Heart left ventricle (tissue), 16 donors: ENCODE results near the gene IER3. TPM values are rescaled to one million over a fixed set of nuclear protein-coding genes. Genes with fewer than 3 reads are reported as not detected.

Experiments used
- ATAC-seq, 4 donors: fragments of 200-7000 bp; cut with Tn5 transposase; one replicate each; pipeline ENCODE4 v1.9.1; 2020 to 2022; ENCODE audit warnings: moderate library complexity in 4 of 4, mild to moderate bottlenecking in 3 of 4, moderate number of reproducible peaks in 1 of 4
- DNase-seq, 5 donors: peaks; one replicate each; pipeline ENCODE4 v3.0.0-alpha.2; 2020
- H3K27ac ChIP-seq, 12 donors: fragments of 200-600 bp; sonication (generic) in 4 of 12; one replicate each; pipeline versions ENCODE4 v1.5.0 to v1.8.0; 2016 to 2022; ENCODE audit warnings: mild to moderate bottlenecking in 2 of 12
- H3K27me3 ChIP-seq, 9 donors: fragments of 200-600 bp; sonication (generic) in 2 of 9; one replicate each; pipeline versions ENCODE4 v1.5.1 to v1.8.0; 2016 to 2022; ENCODE audit warnings: mild to moderate bottlenecking in 3 of 9
- H3K36me3 ChIP-seq, 9 donors: fragments of 200-600 bp; sonication (generic) in 2 of 9; one replicate each; pipeline versions ENCODE4 v1.5.0 to v1.8.0; 2018 to 2022; ENCODE audit warnings: mild to moderate bottlenecking in 2 of 9
- H3K4me1 ChIP-seq, 12 donors: fragments of 200-600 bp; sonication (generic) in 4 of 12; one replicate each; pipeline versions ENCODE4 v1.5.0 to v1.8.0; 2016 to 2022; ENCODE audit warnings: mild to moderate bottlenecking in 3 of 12
- H3K4me3 ChIP-seq, 12 donors: fragments of 200-600 bp; sonication (generic) in 4 of 12; one replicate each; pipeline versions ENCODE4 v1.5.0 to v1.8.0; 2017 to 2022; ENCODE audit warnings: mild to moderate bottlenecking in 9 of 12, moderate library complexity in 4 of 12
- H3K9me3 ChIP-seq, 12 donors: fragments of 200-600 bp; sonication (generic) in 4 of 12; one replicate each; pipeline versions ENCODE4 v1.5.0 to v1.8.0; 2016 to 2022; ENCODE audit warnings: mild to moderate bottlenecking in 1 of 12
- POLR2A ChIP-seq, 2 donors: fragments of 450-650 bp; IDR thresholded peaks; one replicate each; pipeline ENCODE4 v1.6.1; 2017; ENCODE audit warnings: antibody characterized with exemption in 2 of 2, mild to moderate bottlenecking in 2 of 2, moderate library complexity in 2 of 2
- WGBS, 4 donors: extraction: QIAGEN DNeasy Blood & Tissue Kit in 2 of 4; methylation state at CpG; one replicate each; pipeline versions ENCODE4 v1.1.5 to v1.1.7; 2013 to 2018; 5-methylcytosine and 5-hydroxymethylcytosine counted together
- intact Hi-C, 10 donors: fragments of 100-400 bp; cut with DNase I; formaldehyde crosslinking; loops; one replicate each; pipeline versions ENCODE4 v1.11.1 to v1.14.2; 2022
- long read RNA-seq, 3 donors: library from polyadenylated mRNA; unstranded; transcript quantifications; one replicate each; pipeline ENCODE4 v2.0.0, GENCODE V29; 2020 to 2021
- polyA plus RNA-seq, 2 donors: library from polyadenylated mRNA; stranded (reverse); fragments of 200-250 nt; gene quantifications; one replicate each; pipeline ENCODE4 v1.2.3, GENCODE V29; 2013
- total RNA-seq, 9 donors: library from RNA; depleted of rRNA in 2 of 9; stranded (reverse); fragments of >200 nt in 2 of 9; fragmentation: NEBNext Ultra II Directional in 3 of 9; extraction: Animal tissue kit (Norgen Biotek cat#: 25700) in 3 of 9; gene quantifications; one replicate each; pipeline versions ENCODE4 v1.1.0 to v1.2.4, GENCODE V29; 2016 to 2023
- TF ChIP-seq, protein P1 (sequence below), 12 donors: fragments of 200-600 bp; sonication (generic) in 4 of 12; IDR thresholded peaks; one replicate each; pipeline versions ENCODE4 v1.5.0 to v1.8.0; 2018 to 2022; ENCODE audit warnings: antibody characterized with exemption in 12 of 12, mild to moderate bottlenecking in 5 of 12
- donor health status: ischemic (EF 13 %, LVEDD 7.1; RV severe dilation, severe dysfunction).
- donor health status: healthy with polysubstance abuse.
- donor health status: DM: no; HTN: yes; CAD: no.
- donor health status: DM: no; HTN: no; CAD: no.
- donor health status: ischemic (EF 25% LVEDD 6.9; RV normal size, moderate dysfunction).
- donor health status: ischemic (EF 25% LVEDD 5.7; RV mildly dilated, moderate dysfunction).
- donor health status: healthy.
- donor health status: DM: yes; HTN: yes; CAD: no.
- donor health status: ischemic (EF 35%, LVEDD 5.7; RV mildly dilated, moderate dysfunction).
- donor health status: nonischemic (EF 11% LVEDD 7.7; RV severe dilation, severe dysfunction).
- donor health status: DM: yes; HTN: yes; CAD: no.
- donor health status: PGD.
- donor health status: ischemic (EF 29% LVEDD 5.4; RV normal size, mild dysfunction).
- donor health status: nonischemic (EF 23%, LVEDD 6.1; RV moderate dilation, normal function).

IER3 gene, protein sequence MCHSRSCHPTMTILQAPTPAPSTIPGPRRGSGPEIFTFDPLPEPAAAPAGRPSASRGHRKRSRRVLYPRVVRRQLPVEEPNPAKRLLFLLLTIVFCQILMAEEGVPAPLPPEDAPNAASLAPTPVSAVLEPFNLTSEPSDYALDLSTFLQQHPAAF
- total RNA-seq = 100 to 1,000 TPM in 2 of 9 donors, 10 to 100 TPM in 6, 1 to 10 TPM in 1; 8.7 to 127 (median 69.8) TPM
- polyA plus RNA-seq = 100 to 1,000 TPM in 1 of 2 donors, 10 to 100 TPM in 1; 33.3 to 119 TPM
- long read RNA-seq, donor 1, transcript IER3-202 (1 exons, 1,350 nt) = major isoform, 5 of 8 reads
- long read RNA-seq, donor 1, partial matches to known transcripts = 0 of 8 reads
- long read RNA-seq, donor 1, other reads (novel, unspliced or antisense) = 0 of 8 reads
- long read RNA-seq, donor 2, transcript IER3-201 (2 exons, 1,244 nt) = major isoform, 16 of 20 reads
- long read RNA-seq, donor 2, partial matches to known transcripts = 0 of 20 reads
- long read RNA-seq, donor 2, other reads (novel, unspliced or antisense) = 0 of 20 reads
- long read RNA-seq, donor 3, transcript IER3-202 (1 exons, 1,350 nt) = major isoform, 8 of 9 reads
- long read RNA-seq, donor 3, partial matches to known transcripts = 0 of 9 reads
- long read RNA-seq, donor 3, other reads (novel, unspliced or antisense) = 0 of 9 reads

DNA sequence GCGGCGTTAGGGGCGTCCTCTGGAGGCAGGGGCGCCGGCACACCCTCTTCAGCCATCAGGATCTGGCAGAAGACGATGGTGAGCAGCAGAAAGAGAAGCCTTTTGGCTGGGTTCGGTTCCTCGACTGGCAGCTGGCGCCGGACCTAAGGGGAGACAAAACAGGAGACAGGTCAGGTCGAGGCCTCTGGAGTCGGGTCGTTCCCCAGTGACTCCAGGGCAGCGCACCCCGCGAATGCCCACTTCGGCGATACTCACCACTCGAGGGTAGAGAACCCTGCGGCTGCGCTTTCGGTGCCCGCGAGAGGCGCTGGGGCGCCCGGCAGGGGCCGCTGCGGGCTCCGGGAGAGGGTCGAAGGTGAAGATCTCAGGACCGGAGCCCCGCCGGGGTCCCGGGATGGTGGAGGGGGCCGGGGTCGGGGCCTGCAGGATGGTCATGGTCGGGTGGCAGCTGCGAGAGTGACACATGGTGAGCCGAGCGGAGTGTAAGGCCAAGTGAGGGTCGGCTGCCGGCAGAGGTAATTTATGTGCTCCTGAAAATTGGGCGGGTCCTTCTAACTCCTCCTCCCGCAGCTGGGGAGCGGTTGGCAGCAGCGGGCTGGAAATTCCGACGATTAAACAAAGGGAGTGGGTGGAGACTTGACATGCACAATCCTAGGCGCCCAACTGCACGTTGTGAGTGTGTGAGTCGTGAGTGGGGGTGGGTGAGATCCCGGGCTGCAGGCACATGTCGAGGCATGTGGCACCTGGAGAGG is at the start of gene IER3:
IER3 (minus strand) TSS at position 494 of the 752 bp plus-strand sequence; CDS start at position 465, 29 bp downstream.
- intact Hi-C loops = loop anchor here (1.0 to 10.0 kb wide), 11 partner anchors 33 to 341 kb away; partner anchors contain the start of genes MRPS18B (in 1 of the 10) and PPP1R10 (in 1 of the 10)
- ATAC-seq (peak; percentile 38 to 72 (median 56)), DNase-seq (peak; percentile 90 to 93 (median 91))
- peak within 1 kb of the TSS; percentile 46 to 95 (median 86) for H3K4me3 ChIP-seq
- no peaks in the 10 kb centered on the region for H3K27me3 ChIP-seq
- H3K27ac ChIP-seq = peak within 1 kb of the TSS; percentile 92 to 99 (median 97)
- TF ChIP-seq, protein P1, sequence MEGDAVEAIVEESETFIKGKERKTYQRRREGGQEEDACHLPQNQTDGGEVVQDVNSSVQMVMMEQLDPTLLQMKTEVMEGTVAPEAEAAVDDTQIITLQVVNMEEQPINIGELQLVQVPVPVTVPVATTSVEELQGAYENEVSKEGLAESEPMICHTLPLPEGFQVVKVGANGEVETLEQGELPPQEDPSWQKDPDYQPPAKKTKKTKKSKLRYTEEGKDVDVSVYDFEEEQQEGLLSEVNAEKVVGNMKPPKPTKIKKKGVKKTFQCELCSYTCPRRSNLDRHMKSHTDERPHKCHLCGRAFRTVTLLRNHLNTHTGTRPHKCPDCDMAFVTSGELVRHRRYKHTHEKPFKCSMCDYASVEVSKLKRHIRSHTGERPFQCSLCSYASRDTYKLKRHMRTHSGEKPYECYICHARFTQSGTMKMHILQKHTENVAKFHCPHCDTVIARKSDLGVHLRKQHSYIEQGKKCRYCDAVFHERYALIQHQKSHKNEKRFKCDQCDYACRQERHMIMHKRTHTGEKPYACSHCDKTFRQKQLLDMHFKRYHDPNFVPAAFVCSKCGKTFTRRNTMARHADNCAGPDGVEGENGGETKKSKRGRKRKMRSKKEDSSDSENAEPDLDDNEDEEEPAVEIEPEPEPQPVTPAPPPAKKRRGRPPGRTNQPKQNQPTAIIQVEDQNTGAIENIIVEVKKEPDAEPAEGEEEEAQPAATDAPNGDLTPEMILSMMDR (IDR thresholded peaks at IDR 0.05) = peak; percentile 51 to 87 (median 64)
- peak in 1 of 2 donors; percentile 91 for TF ChIP-seq POLR2A (IDR thresholded peaks at IDR 0.05)
- H3K4me1 ChIP-seq = peaks cover 3 to 62% (median 30%) of the 10 kb centered on the region in 12 donors
- H3K36me3 ChIP-seq = peaks cover 0 to 23% (median 22%) of the 10 kb centered on the region in 9 donors
- H3K9me3 ChIP-seq = no peaks in the 10 kb centered on the region
- 1 to 2% (median 1%) methylated on average over 32 to 54 of the region's 54 CpGs for WGBS, 4 donors

- H3K27me3 ChIP-seq = no peaks in the 10 kb centered on the region
- no peaks in the 10 kb centered on the region for H3K36me3 ChIP-seq
- H3K9me3 ChIP-seq = no peaks in the 10 kb centered on the region
- intact Hi-C loops = no loop called here
- peak overlapping the region in 1 of 12 donors; percentile 13 for H3K4me3 ChIP-seq
- peak overlapping the region; percentile 59 to 96 (median 71) for H3K27ac ChIP-seq
- peaks cover 0 to 34% (median 3%) of the 10 kb centered on the region in 12 donors for H3K4me1 ChIP-seq
- ATAC-seq (peak in 3 of 4 donors; percentile 50 to 71 (median 58)), DNase-seq (no peak)
- no peak for TF ChIP-seq POLR2A (IDR thresholded peaks at IDR 0.05)
- TF ChIP-seq, protein P1 (IDR thresholded peaks at IDR 0.05) = no peak
- WGBS, 4 donors = 43 to 53% (median 51%) methylated on average over 6 of the region's 6 CpGs
Observed at GRCh38 chr6:30793521-30794194, 49.3 kb upstream of the IER3 start.

DNA sequence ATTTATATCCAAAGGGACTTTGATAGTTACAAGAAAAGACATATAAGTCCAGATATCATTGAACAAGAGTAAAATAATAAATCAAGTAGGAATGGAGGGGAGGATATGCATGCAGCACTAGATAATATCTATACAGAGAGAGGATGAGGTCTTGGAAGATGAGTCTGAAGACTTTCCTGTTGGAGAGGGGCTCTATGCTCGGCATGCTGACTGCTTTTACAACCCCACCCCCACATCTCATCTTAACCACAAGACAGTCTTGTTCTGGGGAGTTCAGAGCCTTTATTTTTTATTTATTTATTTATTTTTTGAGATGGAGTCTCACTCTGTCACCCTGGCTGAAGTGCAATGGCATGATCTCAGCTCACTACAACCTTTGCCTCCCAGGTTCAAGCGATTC is 48.4 kb upstream of the IER3 start:
- Histone ChIP-seq H3K4me3 (no peak overlapping the region), H3K36me3 (no peaks in the 10 kb centered on the region), H3K27ac (peak overlapping the region in 4 of 12 donors; percentile 68 to 96 (median 86))

More for the DNA sequence above, 48.4 kb upstream of the IER3 start:
- Histone ChIP-seq H3K4me1 (peaks cover 0 to 43% (median 3%) of the 10 kb centered on the region in 12 donors), H3K9me3 (no peaks in the 10 kb centered on the region), H3K27me3 (no peaks in the 10 kb centered on the region)
- WGBS, 4 donors = 90 to 93% (median 91%) methylated on average over 2 of the region's 2 CpGs
- intact Hi-C loops = no loop called here
- no peak for ATAC-seq
- DNase-seq = no peak
- TF ChIP-seq, protein P1 (IDR thresholded peaks at IDR 0.05) = no peak
- no peak for TF ChIP-seq POLR2A (IDR thresholded peaks at IDR 0.05)
